ENCODE results near the gene MIOS.
"Not testable (repeated sequence)": the region's sequence is repeated elsewhere in the genome, so short reads cannot be mapped to it uniquely, and the experiment has no call there.

The MIOS gene

GRCh38 chr7:7650682-7651206, 84.1 kb downstream of the MIOS start:
- DNase-seq (ENCODE audit: low read depth): no peak

- no peak for DNase-seq (ENCODE audit: low read depth)
Observed at GRCh38 chr7:7651479-7651878, 84.8 kb downstream of the MIOS start.

GRCh38 chr7:7652798-7653540, 86.3 kb downstream of the MIOS start:
- DNase-seq (ENCODE audit: low read depth): no peak

GRCh38 chr7:7653593-7654187, 87.0 kb downstream of the MIOS start:
- no peak for DNase-seq (ENCODE audit: low read depth)

- DNase-seq (ENCODE audit: low read depth): no peak
Observed at GRCh38 chr7:7654964-7655715, 88.5 kb downstream of the MIOS start.

DNA sequence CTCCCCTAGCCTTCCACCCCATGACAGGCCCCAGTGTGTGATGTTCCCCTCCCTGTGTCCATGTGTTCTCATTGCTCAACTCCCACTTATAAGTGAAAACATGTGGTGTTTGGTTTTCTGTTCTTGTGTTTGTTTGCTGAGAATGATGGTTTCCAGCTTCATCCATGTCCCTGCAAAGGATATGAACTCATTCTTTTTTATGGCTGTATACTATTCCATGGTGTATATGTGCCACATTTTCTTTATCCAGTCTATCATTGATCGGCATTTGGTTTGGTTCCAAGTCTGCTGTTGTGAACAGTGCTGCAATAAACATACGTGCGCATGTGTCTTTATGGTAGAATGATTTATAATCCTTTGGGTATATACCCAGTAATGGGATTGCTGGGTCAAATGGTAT, 89.8 kb downstream of the MIOS start:
- DNase-seq (ENCODE audit: low read depth): not testable (repeated sequence)

Measured in T-helper 22 cell (primary cell).